ENCODE measurements around the gene TMBIM1. TPM values are rescaled to one million over a fixed set of nuclear protein-coding genes. Genes with fewer than 3 reads are reported as not detected.

The TMBIM1 gene
- polyA plus RNA-seq, 3 donors = 101 to 139 (median 129) TPM

DNA sequence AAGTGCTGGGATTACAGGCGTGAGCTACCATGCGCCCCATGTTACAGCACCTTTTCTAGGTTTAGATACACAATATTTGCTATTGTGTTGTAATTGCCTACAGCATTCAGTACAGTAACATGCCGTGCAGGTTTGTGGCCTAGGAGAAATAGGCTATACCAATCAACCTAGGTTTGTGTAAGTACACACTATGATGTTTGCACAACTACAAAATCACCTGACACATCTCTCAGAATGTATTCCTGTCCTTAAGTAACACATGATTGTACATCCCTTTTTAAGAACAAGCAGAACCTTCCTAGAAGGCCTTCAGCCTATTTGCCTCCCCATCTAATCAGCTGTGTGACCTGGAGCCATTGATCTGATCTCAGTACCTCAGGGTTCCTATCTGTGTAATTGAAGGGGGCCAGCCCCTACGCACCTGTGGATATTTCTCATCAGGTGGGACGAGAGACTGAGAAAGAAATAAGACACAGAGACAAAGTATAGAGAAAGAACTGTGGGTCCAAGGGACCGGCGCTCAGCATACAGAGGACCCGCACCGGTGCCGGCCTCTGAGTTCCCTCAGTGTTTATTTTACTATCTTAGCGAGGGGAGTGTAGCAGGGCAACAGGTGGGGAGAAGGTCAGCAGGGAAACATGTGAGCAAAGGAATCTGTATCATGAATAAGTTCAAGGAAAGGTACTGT lies 18.7 kb upstream of the TMBIM1 start:
- no peak overlapping the region for H3K4me2 ChIP-seq (replicated peaks; ENCODE audit: extremely low read depth, low read length, poor library complexity, severe bottlenecking)
- H3K79me2 ChIP-seq (ENCODE audit: insufficient read depth, low read length) = no peaks in the 10 kb centered on the region
- no peak overlapping the region for H3K27ac ChIP-seq (ENCODE audit: low read depth in 1 of 2, low read length in 2 of 2)
- H3K27ac Mint-ChIP-seq = peak overlapping the region in 5 of 7 donors; percentile 0 to 88 (median 64)
- no peak overlapping the region for H2AFZ ChIP-seq (ENCODE audit: insufficient read depth, low read depth, low read length, poor library complexity, severe bottlenecking)
- no peak overlapping the region for H3K4me3 ChIP-seq (replicated peaks in 1 of 3; ENCODE audit: low read depth in 2 of 3, low read length in 3 of 3)
- 87% methylated on average over 3 of the region's 11 CpGs for WGBS (ENCODE audit: insufficient coverage)
- H3K9me3 Mint-ChIP-seq = peaks cover 0 to 4% (median 0%) of the 10 kb centered on the region in 7 donors
- peaks cover 0 to 1% (median 0%) of the 10 kb centered on the region in 3 donors for H3K27me3 Mint-ChIP-seq (ENCODE audit: low read depth in 3 of 3)
- H3K27me3 ChIP-seq (ENCODE audit: control insufficient read depth in 2 of 2, insufficient read depth in 2 of 2, low read length in 2 of 2) = no peaks in the 10 kb centered on the region
- no peaks in the 10 kb centered on the region for H3K36me3 Mint-ChIP-seq
- peaks cover 57% of the 10 kb centered on the region for H3K4me1 Mint-ChIP-seq
- TF ChIP-seq, protein P1, sequence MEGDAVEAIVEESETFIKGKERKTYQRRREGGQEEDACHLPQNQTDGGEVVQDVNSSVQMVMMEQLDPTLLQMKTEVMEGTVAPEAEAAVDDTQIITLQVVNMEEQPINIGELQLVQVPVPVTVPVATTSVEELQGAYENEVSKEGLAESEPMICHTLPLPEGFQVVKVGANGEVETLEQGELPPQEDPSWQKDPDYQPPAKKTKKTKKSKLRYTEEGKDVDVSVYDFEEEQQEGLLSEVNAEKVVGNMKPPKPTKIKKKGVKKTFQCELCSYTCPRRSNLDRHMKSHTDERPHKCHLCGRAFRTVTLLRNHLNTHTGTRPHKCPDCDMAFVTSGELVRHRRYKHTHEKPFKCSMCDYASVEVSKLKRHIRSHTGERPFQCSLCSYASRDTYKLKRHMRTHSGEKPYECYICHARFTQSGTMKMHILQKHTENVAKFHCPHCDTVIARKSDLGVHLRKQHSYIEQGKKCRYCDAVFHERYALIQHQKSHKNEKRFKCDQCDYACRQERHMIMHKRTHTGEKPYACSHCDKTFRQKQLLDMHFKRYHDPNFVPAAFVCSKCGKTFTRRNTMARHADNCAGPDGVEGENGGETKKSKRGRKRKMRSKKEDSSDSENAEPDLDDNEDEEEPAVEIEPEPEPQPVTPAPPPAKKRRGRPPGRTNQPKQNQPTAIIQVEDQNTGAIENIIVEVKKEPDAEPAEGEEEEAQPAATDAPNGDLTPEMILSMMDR (IDR thresholded peaks at IDR 0.05) = no peak
- no peaks in the 10 kb centered on the region for H3K9me3 ChIP-seq (replicated peaks in 1 of 2; ENCODE audit: control insufficient read depth in 1 of 2, insufficient read depth in 1 of 2, low read length in 2 of 2)
- peak in 1 of 3 donors; percentile 45 for DNase-seq
- H3K9ac ChIP-seq (ENCODE audit: insufficient read depth, low read length, poor library complexity, severe bottlenecking) = no peak overlapping the region
- intact Hi-C loops (cut with micrococcal nuclease) = no loop called here
- H4K20me1 ChIP-seq (ENCODE audit: insufficient read depth, low read length) = no peaks in the 10 kb centered on the region
- no peak overlapping the region for H3K4me3 Mint-ChIP-seq
- no peaks in the 10 kb centered on the region for H3K36me3 ChIP-seq (replicated peaks in 1 of 2; ENCODE audit: control insufficient read depth in 1 of 2, insufficient read depth in 2 of 2, low read length in 2 of 2)
- H3K4me1 ChIP-seq (ENCODE audit: control insufficient read depth in 1 of 2, insufficient read depth in 2 of 2, low read length in 2 of 2) = peaks cover 47 to 64% of the 10 kb centered on the region in 2 donors

DNA sequence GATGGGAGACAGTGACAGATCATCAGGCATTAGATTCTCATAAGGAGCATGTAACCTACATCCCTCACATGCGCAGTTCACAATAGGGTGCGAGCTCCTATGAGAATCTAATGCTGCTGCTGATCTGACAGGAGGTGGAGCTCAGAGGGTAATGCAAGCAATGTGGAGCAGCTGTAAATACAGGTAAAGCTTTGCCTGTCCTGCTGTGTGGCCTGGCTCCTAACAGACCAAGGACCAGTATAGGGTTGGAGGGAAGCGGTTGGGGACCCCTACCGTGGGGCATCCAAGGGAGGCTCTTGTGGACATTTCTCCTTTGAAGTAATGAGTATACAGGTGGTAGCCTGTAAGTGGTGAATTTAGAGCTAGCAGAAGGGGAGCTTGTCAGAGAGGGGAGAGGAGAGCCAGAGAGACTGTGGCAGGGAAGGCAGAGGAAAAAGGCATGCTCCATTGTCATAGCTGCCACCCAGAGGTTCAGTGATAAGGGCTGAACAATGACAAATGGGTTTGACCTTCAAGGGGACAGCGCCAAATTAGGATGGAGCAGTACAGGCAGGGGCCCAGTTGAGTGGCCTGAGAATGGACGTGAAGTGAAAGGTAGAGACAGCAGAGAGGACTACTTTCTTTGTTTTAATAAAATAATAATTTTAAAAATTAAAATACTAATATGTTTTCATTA lies 15.2 kb upstream of the TMBIM1 start:
- no peak overlapping the region for H3K4me2 ChIP-seq (replicated peaks; ENCODE audit: extremely low read depth, low read length, poor library complexity, severe bottlenecking)
- TF ChIP-seq, protein P1 (IDR thresholded peaks at IDR 0.05) = no peak
- H3K79me2 ChIP-seq (ENCODE audit: insufficient read depth, low read length) = no peaks in the 10 kb centered on the region
- H3K27me3 ChIP-seq (ENCODE audit: control insufficient read depth in 2 of 2, insufficient read depth in 2 of 2, low read length in 2 of 2) = no peaks in the 10 kb centered on the region
- peaks cover 0 to 1% (median 0%) of the 10 kb centered on the region in 3 donors for H3K27me3 Mint-ChIP-seq (ENCODE audit: low read depth in 3 of 3)
- H4K20me1 ChIP-seq (ENCODE audit: insufficient read depth, low read length) = no peaks in the 10 kb centered on the region
- no peak for DNase-seq
- intact Hi-C loops (cut with micrococcal nuclease) = loop anchor here in 1 of 2 donors (2.0 kb wide), 1 partner anchor 15 kb away; no protein-coding TSS in a partner anchor
- peaks cover 0 to 4% (median 0%) of the 10 kb centered on the region in 7 donors for H3K9me3 Mint-ChIP-seq
- H3K9me3 ChIP-seq (replicated peaks in 1 of 2; ENCODE audit: control insufficient read depth in 1 of 2, insufficient read depth in 1 of 2, low read length in 2 of 2) = no peaks in the 10 kb centered on the region
- H3K4me3 ChIP-seq (replicated peaks in 1 of 3; ENCODE audit: low read depth in 2 of 3, low read length in 3 of 3) = no peak overlapping the region
- no peak overlapping the region for H2AFZ ChIP-seq (ENCODE audit: insufficient read depth, low read depth, low read length, poor library complexity, severe bottlenecking)
- H3K36me3 Mint-ChIP-seq = no peaks in the 10 kb centered on the region
- H3K36me3 ChIP-seq (replicated peaks in 1 of 2; ENCODE audit: control insufficient read depth in 1 of 2, insufficient read depth in 2 of 2, low read length in 2 of 2) = no peaks in the 10 kb centered on the region
- peak overlapping the region in 2 of 7 donors; percentile 15 to 35 for H3K27ac Mint-ChIP-seq
- 98% methylated on average over 4 of the region's 6 CpGs for WGBS (ENCODE audit: insufficient coverage)
- peaks cover 33% of the 10 kb centered on the region for H3K4me1 Mint-ChIP-seq
- no peak overlapping the region for H3K9ac ChIP-seq (ENCODE audit: insufficient read depth, low read length, poor library complexity, severe bottlenecking)
- no peak overlapping the region for H3K27ac ChIP-seq (ENCODE audit: low read depth in 1 of 2, low read length in 2 of 2)
- H3K4me3 Mint-ChIP-seq = no peak overlapping the region
- peaks cover 19 to 32% of the 10 kb centered on the region in 2 donors for H3K4me1 ChIP-seq (ENCODE audit: control insufficient read depth in 1 of 2, insufficient read depth in 2 of 2, low read length in 2 of 2)
